GM12878 (cell line): ENCODE results near the gene PSMB7. TPM values are rescaled to one million over a fixed set of nuclear protein-coding genes. Genes with fewer than 3 reads are reported as not detected.

Experiments used
- ATAC-seq: fragments of 200-7000 bp; cut with Tn5 transposase; 3 replicates; pipeline ENCODE4 v1.9.1; 2020; ENCODE audit warnings: mild to moderate bottlenecking, moderate library complexity
- BruUV-seq: library from RNA; stranded (reverse); fragments of 400-500 nt; replicated peaks from 2 replicates; lab custom pipeline; 2021; lab: Mats Ljungman, UMichigan
- CTCF ChIA-PET: fragments of 300-600 bp; sonication (Branson Sonifier 250); formaldehyde crosslinking; extraction: SDS; loops from one replicate; lab custom pipeline; 2021; ENCODE audit warnings: inconsistent platforms; lab: Yijun Ruan, JAX
- POLR2A ChIA-PET: fragments of 350-600 bp; formaldehyde crosslinking; extraction: SDS; loops from one replicate; lab custom pipeline; 2021; ENCODE audit warnings: inconsistent platforms; lab: Charles Lee
- RAD21 ChIA-PET: fragments of 300-600 bp; sonication (Branson Sonifier 250); formaldehyde crosslinking; loops from one replicate; lab custom pipeline; 2023; ENCODE audit warnings: antibody characterized with exemption; ENCODE audit not compliant: unreplicated experiment; lab: Charles Lee
- SMC1A ChIA-PET: fragments of 300-600 bp; sonication (Branson Sonifier 250); formaldehyde crosslinking; loops from one replicate; lab custom pipeline; 2023; ENCODE audit not compliant: unreplicated experiment, uncharacterized antibody; lab: Charles Lee
- DNase-seq: peaks from one replicate; pipeline ENCODE4 v3.0.0-alpha.2; 2011; ENCODE audit warnings: low read depth, low spot score
- FAIRE-seq: peaks from 3 replicates; lab custom pipeline; 2011; peaks lifted over from hg19 to GRCh38; lab: Jason Lieb, UNC
- H2AFZ ChIP-seq: 2 replicates; pipeline ENCODE4 v1.6.0; 2011; ENCODE audit warnings: low read depth, low read length, control low read depth; ENCODE audit not compliant: control insufficient read depth
- H3K27ac ChIP-seq: 2 replicates; pipeline ENCODE4 v1.5.1; 2011; ENCODE audit warnings: control low read depth; ENCODE audit not compliant: control insufficient read depth, insufficient read depth
- H3K27me3 ChIP-seq, 2 experiments: replicated peaks in 1 of 2; 2 replicates each; pipeline versions ENCODE4 v1.6.0 to v1.6.1; 2011; ENCODE audit warnings: low read length in 1 of 2; ENCODE audit not compliant: control insufficient read depth in 2 of 2, insufficient read depth in 2 of 2
- H3K36me3 ChIP-seq, 2 experiments: 2 replicates each; pipeline ENCODE4 v1.5.1; 2011; ENCODE audit warnings: low read length in 1 of 2; ENCODE audit not compliant: control insufficient read depth in 2 of 2, insufficient read depth in 2 of 2
- H3K4me1 ChIP-seq: 2 replicates; pipeline ENCODE4 v1.6.1; 2011; ENCODE audit warnings: mild to moderate bottlenecking, low read length, moderate library complexity, mixed read lengths; ENCODE audit not compliant: control insufficient read depth, insufficient read depth
- H3K4me2 ChIP-seq: 2 replicates; pipeline ENCODE4 v1.6.0; 2011; ENCODE audit warnings: control low read depth; ENCODE audit not compliant: control insufficient read depth, insufficient read depth
- H3K4me3 ChIP-seq: fragments of 200-600 bp; sonication (generic); 2 replicates; pipeline ENCODE4 v1.5.1; 2016
- H3K79me2 ChIP-seq: 2 replicates; pipeline ENCODE4 v1.6.0; 2011; ENCODE audit warnings: low read length; ENCODE audit not compliant: control insufficient read depth, insufficient read depth
- H3K9ac ChIP-seq: 2 replicates; pipeline ENCODE4 v1.8.0; 2011; ENCODE audit warnings: low read length, control low read depth, mixed read lengths; ENCODE audit not compliant: control insufficient read depth, insufficient read depth
- H3K9me3 ChIP-seq: replicated peaks from 3 replicates; pipeline ENCODE4 v1.5.1; 2011; ENCODE audit warnings: mild to moderate bottlenecking, low read length; ENCODE audit not compliant: control insufficient read depth, insufficient read depth
- H4K20me1 ChIP-seq: 2 replicates; pipeline ENCODE4 v1.6.0; 2011; ENCODE audit not compliant: control insufficient read depth, insufficient read depth
- CTCF ChIP-seq, 3 experiments: IDR thresholded peaks in 2 of 3; conservative IDR thresholded peaks in 1 of 3; 2 replicates each; pipeline ENCODE4 v1.5.1; 2011; ENCODE audit warnings: low read depth in 3 of 3, low read length in 3 of 3, mild to moderate bottlenecking in 3 of 3, control low read depth in 2 of 3, moderate library complexity in 2 of 3, inconsistent platforms in 1 of 3, mixed read lengths in 1 of 3; ENCODE audit not compliant: control insufficient read depth in 2 of 3, insufficient read depth in 1 of 3; ENCODE audit errors: extremely low read depth in 1 of 3
- IRF4 ChIP-seq: IDR thresholded peaks from 2 replicates; pipeline ENCODE4 v1.6.1; 2011; ENCODE audit warnings: low read depth, low read length
- POLR2A ChIP-seq: IDR thresholded peaks from 2 replicates; pipeline ENCODE4 v1.6.1; 2011; ENCODE audit warnings: low read depth, mild to moderate bottlenecking, low read length
- TARDBP ChIP-seq: IDR thresholded peaks from 2 replicates; pipeline ENCODE4 v1.6.1; 2016; ENCODE audit warnings: borderline replicate concordance
- ZNF217 ChIP-seq: fragments of 450-650 bp; IDR thresholded peaks from 2 replicates; pipeline ENCODE4 v1.6.1; 2017; ENCODE audit warnings: antibody characterized with exemption, mild to moderate bottlenecking
- WGBS: methylation state at CpG from one replicate; pipeline ENCODE4 v1.1.6; 2016; ENCODE audit warnings: low lambda C conversion rate; ENCODE audit not compliant: insufficient replicate concordance, insufficient coverage; ENCODE audit errors: missing lambda C conversion rate; 5-methylcytosine and 5-hydroxymethylcytosine counted together
- in situ Hi-C: fragments of 300-500 bp; cut with MboI; formaldehyde crosslinking; loops from 9 replicates; pipeline ENCODE4 v1.14.3; 2018; ENCODE audit warnings: mixed read lengths
- intact Hi-C: fragments of 100-400 bp; cut with micrococcal nuclease; formaldehyde crosslinking; loops from one replicate; pipeline ENCODE4 v1.14.2; 2022; ENCODE audit not compliant: unreplicated experiment
- polyA plus RNA-seq, 11 experiments: library from polyadenylated mRNA; depleted of rRNA in 4 of 11; unstranded in 6 of 11; stranded (reverse) in 5 of 11; fragments of >200 nt; fragmentation: Nextera tagmentation in 4 of 11; fragmentation: Illumina TruSeq in 1 of 11; extraction: Ambion mirVana in 4 of 11; extraction: Trizol in 1 of 11; gene quantifications; 1 replicate in 1 of 11; 2 replicates in 10 of 11; pipeline versions ENCODE4 v1.2.1 to v1.2.3, GENCODE V29; 2011 to 2016; ENCODE audit warnings: inconsistent platforms in 2 of 11, missing spikeins in 2 of 11, low read depth in 1 of 11
- total RNA-seq, 4 experiments: library from RNA; depleted of rRNA in 3 of 4; stranded (reverse); fragments of >200 nt in 3 of 4; fragmentation: Illumina TruSeq in 1 of 4; extraction: Trizol in 1 of 4; gene quantifications; 2 replicates each; pipeline versions ENCODE4 v1.2.1 to v1.2.3, GENCODE V29; 2013 to 2021

Gene PSMB7
- total and polyA plus RNA-seq, 10 of the 15 experiments (the other 5 are each of a cell fraction or from before 2014, with no cell fraction given), result 174 to 564 (median 268) TPM

GRCh38 chr9:124410321-124410913 is 4.8 kb downstream of the PSMB7 start:
- no peak overlapping the region for H3K4me3 ChIP-seq
- 63% methylated on average over 3 of the region's 3 CpGs for WGBS
- BruUV-seq, result no TSS peak
- intact Hi-C loops, result no loop called here
- in situ Hi-C loops, result no loop called here
- SMC1A ChIA-PET, result interaction anchor here (0.7 to 1.3 kb wide), 6 partner anchors 12 to 283 kb away, joined by 3 to 7 read pairs (median 3); no protein-coding TSS in a partner anchor
- FAIRE-seq, result no peak
- no peaks in the 10 kb centered on the region for H3K9me3 ChIP-seq
- no peak overlapping the region for H3K4me2 ChIP-seq
- peaks cover 4 to 14% of the 10 kb centered on the region in 2 experiments for H3K36me3 ChIP-seq
- TF ChIP-seq POLR2A (no peak), CTCF (IDR thresholded peaks at IDR 0.05 in 2 of 3, conservative IDR thresholded peaks at IDR 0.05 in 1 of 3; ENCODE audit: control insufficient read depth in 2 of 3, extremely low read depth in 1 of 3, insufficient read depth in 1 of 3, low read depth in 3 of 3, low read length in 3 of 3) (peak in 2 of 3 experiments; percentile 14 to 38; a peak in 3 of 6 replicates), ZNF217 (no peak), IRF4 (no peak), TARDBP (no peak)
- TF ChIP-seq, all 136 proteins: peak for 1
- DNase-seq, result no peak
- no peak overlapping the region for H3K27ac ChIP-seq
- no peak overlapping the region for H2AFZ ChIP-seq
- no peaks in the 10 kb centered on the region for H3K4me1 ChIP-seq
- ATAC-seq, result peak; percentile 21; the same call in 1 of the 3 replicates
- no peak overlapping the region for H3K9ac ChIP-seq
- ChIA-PET POLR2A (interaction anchor here (0.6 kb wide), 1 partner anchor 22 kb away, joined by 3 read pairs; no protein-coding TSS in a partner anchor), CTCF (interaction anchor here (0.5 to 1.5 kb wide), 18 partner anchors 8 to 1159 kb away, joined by 3 to 7 read pairs (median 3); no protein-coding TSS in a partner anchor), RAD21 (interaction anchor here (0.7 to 1.0 kb wide), 2 partner anchors 10 to 127 kb away, joined by 3 read pairs; no protein-coding TSS in a partner anchor)
- no peaks in the 10 kb centered on the region for H3K27me3 ChIP-seq
- peaks cover 19% of the 10 kb centered on the region for H3K79me2 ChIP-seq
- H4K20me1 ChIP-seq, result no peaks in the 10 kb centered on the region
